ENCODE results near the gene PTTG1. TPM values are rescaled to one million over a fixed set of nuclear protein-coding genes. Genes with fewer than 3 reads are reported as not detected.

PTTG1 gene
- total RNA-seq, 1 experiment from 2014 or later = 239 TPM

DNA sequence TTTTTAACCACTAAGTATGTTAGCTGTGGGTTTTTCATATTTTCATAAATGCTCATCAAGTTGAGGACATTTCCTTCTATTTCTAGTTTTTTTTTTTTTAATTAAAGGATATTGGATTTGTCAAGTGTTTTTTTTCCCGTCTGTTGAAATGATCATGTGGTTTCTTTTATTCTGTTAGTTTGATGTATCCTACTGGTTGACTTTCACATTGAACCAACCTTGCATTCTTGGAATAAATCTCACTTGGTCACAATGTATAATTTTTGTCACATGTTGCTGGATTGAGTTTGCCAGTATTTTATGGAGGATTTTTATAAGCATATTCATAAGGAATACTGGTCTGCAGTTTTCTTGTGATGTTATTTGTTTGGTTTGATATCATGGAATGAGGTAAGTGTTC lies 34.2 kb upstream of the PTTG1 start:
- peaks cover 9% of the 10 kb centered on the region for H3K27me3 Mint-ChIP-seq (ENCODE audit: low read depth)
- H3K4me1 Mint-ChIP-seq = no peaks in the 10 kb centered on the region
- POLR2A ChIA-PET = no interaction called here
- H3K9me3 Mint-ChIP-seq = peaks cover 19% of the 10 kb centered on the region
- no peak overlapping the region for H3K4me3 Mint-ChIP-seq
- TF ChIP-seq CREB1 (CRISPR knock-in tag; IDR thresholded peaks at IDR 0.05) (no peak), CDX4 (CRISPR knock-in tag; IDR thresholded peaks at IDR 0.05; ENCODE audit: borderline replicate concordance) (no peak), ZNF138 (CRISPR knock-in tag; conservative IDR thresholded peaks at IDR 0.05) (no peak), CREM (CRISPR knock-in tag; IDR thresholded peaks at IDR 0.05) (no peak), JUN (CRISPR knock-in tag; IDR thresholded peaks at IDR 0.05) (no peak), NR3C1 (CRISPR knock-in tag; conservative IDR thresholded peaks at IDR 0.05; ENCODE audit: low read depth) (no peak), ZNF512 (CRISPR knock-in tag; IDR thresholded peaks at IDR 0.05; ENCODE audit: borderline replicate concordance) (no peak), HMGA2 (CRISPR knock-in tag; IDR thresholded peaks at IDR 0.05) (no peak)
- TF ChIP-seq, protein P1, sequence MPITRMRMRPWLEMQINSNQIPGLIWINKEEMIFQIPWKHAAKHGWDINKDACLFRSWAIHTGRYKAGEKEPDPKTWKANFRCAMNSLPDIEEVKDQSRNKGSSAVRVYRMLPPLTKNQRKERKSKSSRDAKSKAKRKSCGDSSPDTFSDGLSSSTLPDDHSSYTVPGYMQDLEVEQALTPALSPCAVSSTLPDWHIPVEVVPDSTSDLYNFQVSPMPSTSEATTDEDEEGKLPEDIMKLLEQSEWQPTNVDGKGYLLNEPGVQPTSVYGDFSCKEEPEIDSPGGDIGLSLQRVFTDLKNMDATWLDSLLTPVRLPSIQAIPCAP (CRISPR knock-in tag; IDR thresholded peaks at IDR 0.05) = no peak
- no peak overlapping the region for H3K27ac Mint-ChIP-seq
- peaks cover 11% of the 10 kb centered on the region for H3K36me3 Mint-ChIP-seq
- no peak for ATAC-seq
- CTCF ChIA-PET = interaction anchor here (0.7 kb wide), 1 partner anchor 366 kb away, joined by 3 read pairs; no protein-coding TSS in a partner anchor
- no peak for DNase-seq (ENCODE audit: low spot score)

DNA sequence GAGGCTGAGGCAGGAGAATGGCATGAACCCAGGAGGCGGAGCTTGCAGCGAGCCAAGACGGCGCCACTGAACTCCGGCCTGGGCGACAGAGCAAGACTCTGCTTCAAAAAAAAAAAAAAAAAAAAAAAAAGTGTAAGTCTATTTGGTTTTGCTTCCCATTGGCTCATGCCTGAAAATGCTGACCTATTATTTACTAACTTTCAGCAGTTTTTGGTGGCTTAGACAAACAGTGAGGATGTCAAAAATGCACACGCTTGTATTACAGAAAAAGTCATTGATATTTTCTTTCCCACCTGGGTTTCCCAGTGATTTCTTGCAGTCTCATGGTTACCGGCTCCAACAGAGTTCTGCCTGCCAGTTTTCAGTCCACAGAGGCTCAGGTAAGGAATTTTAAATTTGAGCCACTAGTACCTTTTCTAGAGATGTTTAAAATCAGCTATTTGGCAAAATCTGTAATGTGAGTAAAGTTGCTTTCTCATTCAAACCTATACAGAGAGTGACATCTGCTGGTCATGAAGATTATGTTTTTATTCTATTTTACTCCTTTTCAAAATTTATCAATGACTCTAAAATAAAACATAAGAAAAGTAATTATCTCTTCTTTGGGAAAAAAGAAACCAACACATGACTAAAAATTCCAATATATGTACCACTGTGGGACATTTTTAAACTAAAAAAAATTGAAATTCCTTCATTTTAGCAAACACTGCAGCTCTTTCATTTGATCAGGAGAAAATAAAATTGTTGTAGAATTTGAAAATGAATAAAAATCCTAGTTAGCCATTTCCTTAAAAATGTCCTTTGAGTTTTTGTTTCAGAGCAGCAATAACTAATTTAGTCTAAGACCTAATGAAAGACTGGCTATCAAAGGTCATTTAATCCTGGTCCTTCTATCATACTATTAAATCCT lies 30.6 kb upstream of the PTTG1 start:
- H3K4me1 Mint-ChIP-seq = no peaks in the 10 kb centered on the region
- H3K9me3 Mint-ChIP-seq = peaks cover 19% of the 10 kb centered on the region
- H3K27ac Mint-ChIP-seq = 0 out of 2 replicates have a peak overlapping the region, but pooled peaks have one; percentile 36
- no peak for TF ChIP-seq E2F1 (CRISPR knock-in tag; IDR thresholded peaks at IDR 0.05)
- ChIA-PET CTCF (interaction anchor here (0.6 to 3.9 kb wide), 45 partner anchors 9 to 404 kb away, joined by 3 to 27 read pairs (median 4); partner anchors contain the start of genes C1QTNF2, FAM200C, PTTG1 and TTC1), POLR2A (interaction anchor here (0.7 kb wide), 1 partner anchor 280 kb away, joined by 8 read pairs; no protein-coding TSS in a partner anchor)
- H3K4me3 Mint-ChIP-seq = no peak overlapping the region
- peaks cover 9% of the 10 kb centered on the region for H3K27me3 Mint-ChIP-seq (ENCODE audit: low read depth)
- DNase-seq (ENCODE audit: low spot score) (no peak), ATAC-seq (no peak)
- peaks cover 11% of the 10 kb centered on the region for H3K36me3 Mint-ChIP-seq

- ChIA-PET CTCF (no interaction called here), POLR2A (no interaction called here)
Measured at GRCh38 chr5:160395111-160395510, 26.5 kb upstream of the PTTG1 start.

More at GRCh38 chr5:160395111-160395510, 26.5 kb upstream of the PTTG1 start:
- no peak overlapping the region for H3K27ac Mint-ChIP-seq
- no peaks in the 10 kb centered on the region; the same call in 1 of the 2 replicates for H3K27me3 Mint-ChIP-seq (ENCODE audit: low read depth)
- ATAC-seq (no peak), DNase-seq (ENCODE audit: low spot score) (no peak)
- H3K36me3 Mint-ChIP-seq = no peaks in the 10 kb centered on the region
- no peak for TF ChIP-seq ERG (CRISPR knock-in tag; IDR thresholded peaks at IDR 0.05)
- peaks cover 12% of the 10 kb centered on the region for H3K4me1 Mint-ChIP-seq
- no peak overlapping the region for H3K4me3 Mint-ChIP-seq
- no peaks in the 10 kb centered on the region for H3K9me3 Mint-ChIP-seq

Data from WTC11 (cell line).